Esophagus squamous epithelium (tissue), 5 donors: ENCODE measurements around the gene USB1. TPM values are rescaled to one million over a fixed set of nuclear protein-coding genes. Genes with fewer than 3 reads are reported as not detected.

ENCODE experiments used
- DNase-seq: peaks from one replicate; lab custom pipeline; 2025; lab: John Stamatoyannopoulos, UW
- H3K27ac ChIP-seq, 4 donors: fragments of 200-600 bp; sonication (generic); one replicate each; pipeline ENCODE4 v1.5.1; 2016 to 2019; ENCODE audit warnings: mild to moderate bottlenecking in 1 of 4
- H3K27me3 ChIP-seq, 4 donors: fragments of 200-600 bp; sonication (generic); 1 replicate in 3 of 4; 2 replicates in 1 of 4; pipeline versions ENCODE4 v1.5.1 to v1.6.0; 2017 to 2021; ENCODE audit warnings: antibody characterized with exemption in 1 of 4
- H3K36me3 ChIP-seq, 3 donors: fragments of 200-600 bp; sonication (generic); one replicate each; pipeline ENCODE4 v1.5.1; 2016 to 2019
- H3K4me1 ChIP-seq, 3 donors: fragments of 200-600 bp; sonication (generic); one replicate each; pipeline ENCODE4 v1.5.1; 2017 to 2019
- H3K4me3 ChIP-seq, 4 donors: fragments of 200-600 bp; sonication (generic); 1 replicate in 3 of 4; 2 replicates in 1 of 4; pipeline ENCODE4 v1.5.1; 2016 to 2019; ENCODE audit warnings: mild to moderate bottlenecking in 2 of 4, moderate library complexity in 1 of 4
- H3K9me3 ChIP-seq, 3 donors: fragments of 200-600 bp; sonication (generic); one replicate each; pipeline ENCODE4 v1.5.1; 2016 to 2019
- POLR2A ChIP-seq, 4 donors: fragments of 450-650 bp; IDR thresholded peaks; one replicate each; pipeline ENCODE4 v1.6.1; 2017; ENCODE audit warnings: antibody characterized with exemption in 4 of 4, mild to moderate bottlenecking in 4 of 4, moderate library complexity in 3 of 4
- WGBS, 2 donors: methylation state at CpG; one replicate each; pipeline ENCODE4 v1.1.5; 2018; 5-methylcytosine and 5-hydroxymethylcytosine counted together
- intact Hi-C: fragments of 100-400 bp; cut with DNase I; formaldehyde crosslinking; loops from one replicate; pipeline ENCODE4 v1.15.0; 2022
- total RNA-seq, 4 donors: library from RNA; depleted of rRNA; stranded (reverse); fragments of >200 nt; gene quantifications; one replicate each; pipeline ENCODE4 v1.1.0, GENCODE V29; 2016
- TF ChIP-seq, protein P1 (sequence below), 6 experiments: fragments of 450-650 bp in 4 of 6; fragments of 200-600 bp in 2 of 6; sonication (generic) in 2 of 6; IDR thresholded peaks; one replicate each; pipeline ENCODE4 v1.5.1; 2016 to 2019; ENCODE audit warnings: antibody characterized with exemption in 6 of 6, mild to moderate bottlenecking in 4 of 6, moderate library complexity in 4 of 6
- donor health status: DM: yes; HTN: yes; CAD: no.

The USB1 gene
- total RNA-seq, 4 donors from 2014 or later, result 11.2 to 23.9 (median 18.6) TPM

DNA sequence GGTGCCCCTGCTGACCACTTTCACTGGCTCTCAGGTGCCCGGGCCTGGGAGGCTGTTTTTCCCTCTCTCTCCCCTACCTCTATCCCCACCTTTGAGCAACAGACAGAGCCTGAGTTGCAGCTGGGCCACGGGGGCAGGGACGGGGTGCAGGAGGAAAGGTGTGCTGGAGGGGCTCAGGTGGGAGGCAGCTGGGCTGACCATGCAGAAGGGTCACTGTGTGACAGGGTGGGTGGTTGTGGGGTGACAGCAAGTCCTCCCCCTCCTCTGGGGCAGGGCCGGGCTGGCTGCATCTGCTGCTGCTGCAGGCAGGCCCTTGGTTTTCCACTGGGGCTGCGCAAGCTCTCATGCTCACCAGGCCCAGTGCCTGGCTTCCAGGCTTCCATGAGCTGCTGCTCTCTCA lies 7.3 kb upstream of the USB1 start:
- WGBS, 2 donors, result 100% methylated on average over 1 of the region's 5 CpGs; no CpG with 5 or more reads in 1 of the 2 donors
- no peak overlapping the region for H3K4me3 ChIP-seq

DNA sequence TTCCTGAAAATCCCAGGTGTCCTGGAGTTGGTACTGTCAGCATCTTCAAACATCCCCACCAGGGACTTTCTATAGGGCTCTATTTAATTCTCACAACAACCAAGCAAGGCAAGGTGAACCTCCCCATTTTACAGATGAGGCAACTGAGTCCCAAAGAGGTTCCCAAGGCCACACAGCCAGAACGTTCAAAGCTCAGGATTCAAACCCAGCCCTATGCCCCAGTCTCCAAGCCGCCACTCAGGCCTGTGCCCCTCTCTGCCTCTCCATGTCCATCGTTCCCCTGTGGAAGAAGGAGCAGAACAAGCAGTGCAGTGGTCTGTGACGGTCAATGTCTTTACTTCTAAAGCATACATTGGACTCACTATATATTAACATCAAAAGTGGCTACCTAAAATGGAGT lies 6.8 kb upstream of the USB1 start:
- Histone ChIP-seq H3K4me3 (no peak overlapping the region), H3K27ac (no peak overlapping the region), H3K27me3 (no peaks in the 10 kb centered on the region), H3K36me3 (peaks cover 13 to 42% (median 20%) of the 10 kb centered on the region in 3 donors), H3K9me3 (no peaks in the 10 kb centered on the region), H3K4me1 (peaks cover 10 to 55% (median 29%) of the 10 kb centered on the region in 3 donors)
- intact Hi-C loops, result no loop called here
- 90 to 95% methylated on average over 4 of the region's 4 CpGs for WGBS, 2 donors
- DNase-seq, result no peak
- TF ChIP-seq, protein P1, sequence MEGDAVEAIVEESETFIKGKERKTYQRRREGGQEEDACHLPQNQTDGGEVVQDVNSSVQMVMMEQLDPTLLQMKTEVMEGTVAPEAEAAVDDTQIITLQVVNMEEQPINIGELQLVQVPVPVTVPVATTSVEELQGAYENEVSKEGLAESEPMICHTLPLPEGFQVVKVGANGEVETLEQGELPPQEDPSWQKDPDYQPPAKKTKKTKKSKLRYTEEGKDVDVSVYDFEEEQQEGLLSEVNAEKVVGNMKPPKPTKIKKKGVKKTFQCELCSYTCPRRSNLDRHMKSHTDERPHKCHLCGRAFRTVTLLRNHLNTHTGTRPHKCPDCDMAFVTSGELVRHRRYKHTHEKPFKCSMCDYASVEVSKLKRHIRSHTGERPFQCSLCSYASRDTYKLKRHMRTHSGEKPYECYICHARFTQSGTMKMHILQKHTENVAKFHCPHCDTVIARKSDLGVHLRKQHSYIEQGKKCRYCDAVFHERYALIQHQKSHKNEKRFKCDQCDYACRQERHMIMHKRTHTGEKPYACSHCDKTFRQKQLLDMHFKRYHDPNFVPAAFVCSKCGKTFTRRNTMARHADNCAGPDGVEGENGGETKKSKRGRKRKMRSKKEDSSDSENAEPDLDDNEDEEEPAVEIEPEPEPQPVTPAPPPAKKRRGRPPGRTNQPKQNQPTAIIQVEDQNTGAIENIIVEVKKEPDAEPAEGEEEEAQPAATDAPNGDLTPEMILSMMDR (IDR thresholded peaks at IDR 0.05), result no peak
- no peak for TF ChIP-seq POLR2A (IDR thresholded peaks at IDR 0.05)

More for the DNA sequence above, 7.3 kb upstream of the USB1 start:
- TF ChIP-seq, protein P1 (IDR thresholded peaks at IDR 0.05), result no peak
- TF ChIP-seq POLR2A (IDR thresholded peaks at IDR 0.05), result no peak
- intact Hi-C loops, result no loop called here
- Histone ChIP-seq H3K27ac (no peak overlapping the region), H3K27me3 (no peaks in the 10 kb centered on the region), H3K9me3 (no peaks in the 10 kb centered on the region), H3K4me1 (peaks cover 10 to 55% (median 24%) of the 10 kb centered on the region in 3 donors), H3K36me3 (peaks cover 13 to 42% (median 20%) of the 10 kb centered on the region in 3 donors)
- no peak for DNase-seq

DNA sequence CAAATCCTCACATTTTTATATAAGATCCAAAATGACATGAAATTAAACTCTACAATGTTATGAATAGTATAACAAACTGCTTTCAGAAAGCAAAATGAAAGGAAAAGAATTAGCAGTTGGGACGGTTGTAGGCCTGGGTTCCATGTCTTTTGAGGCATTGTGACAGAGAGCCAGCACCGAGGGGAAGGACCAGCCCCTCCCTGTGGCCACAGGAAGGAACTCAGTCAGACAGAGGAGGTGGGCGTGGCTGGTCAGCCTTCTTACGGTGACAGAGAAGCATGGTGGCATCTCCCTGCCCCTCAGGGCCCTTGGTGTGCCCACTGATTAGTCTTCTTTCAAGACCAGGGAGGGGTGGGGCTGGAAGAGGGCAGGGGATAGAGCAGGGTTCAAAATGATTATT lies 6.4 kb upstream of the USB1 start:
- H3K4me1 ChIP-seq, result peaks cover 14 to 56% (median 29%) of the 10 kb centered on the region in 3 donors
- intact Hi-C loops, result no loop called here
- 17 to 30% methylated on average over 4 of the region's 4 CpGs for WGBS, 2 donors
- no peak overlapping the region for H3K4me3 ChIP-seq
- H3K27ac ChIP-seq, result no peak overlapping the region
- no peak for DNase-seq
- no peaks in the 10 kb centered on the region for H3K9me3 ChIP-seq
- TF ChIP-seq, protein P1 (IDR thresholded peaks at IDR 0.05), result peak in 4 of 6 experiments; percentile 23 to 48 (median 28)
- no peak for TF ChIP-seq POLR2A (IDR thresholded peaks at IDR 0.05)
- H3K36me3 ChIP-seq, result peaks cover 13 to 42% (median 20%) of the 10 kb centered on the region in 3 donors
- H3K27me3 ChIP-seq, result no peaks in the 10 kb centered on the region

DNA sequence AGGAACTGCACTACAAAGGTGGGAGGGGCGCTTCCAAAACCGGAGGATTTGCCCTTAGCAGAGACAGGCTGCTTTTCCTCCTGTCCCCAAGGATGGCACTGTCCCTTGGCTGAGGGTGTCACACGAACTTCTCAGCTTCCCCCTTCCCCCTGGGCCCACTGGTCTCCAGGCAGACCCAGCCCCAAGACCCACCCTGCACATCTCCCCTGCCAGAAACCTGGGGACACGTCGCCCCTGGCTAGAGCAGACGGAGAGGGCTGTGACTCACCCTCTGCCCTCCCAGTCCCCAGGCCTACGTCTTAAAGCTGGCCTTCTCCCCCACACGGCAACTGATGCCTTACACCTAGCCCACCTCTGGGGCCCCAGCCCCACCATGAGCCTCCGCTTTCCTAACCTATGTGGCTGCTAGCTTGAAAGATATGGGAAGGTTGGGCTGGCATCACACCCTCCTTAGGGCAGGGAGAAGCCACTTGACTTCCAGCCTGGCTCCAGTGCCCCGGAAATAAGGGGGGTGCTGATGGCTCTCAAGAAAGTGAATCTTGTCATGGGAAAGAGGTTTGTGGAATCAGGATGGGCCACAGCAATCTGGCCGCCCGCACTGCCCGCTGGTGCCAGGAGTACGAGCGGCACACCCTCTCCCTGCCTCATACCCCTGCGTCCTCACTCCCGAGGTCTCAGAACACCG lies 5.3 kb upstream of the USB1 start:
- Histone ChIP-seq H3K9me3 (no peaks in the 10 kb centered on the region), H3K4me3 (no peak overlapping the region), H3K36me3 (peaks cover 13 to 42% (median 20%) of the 10 kb centered on the region in 3 donors), H3K4me1 (peaks cover 17 to 63% (median 29%) of the 10 kb centered on the region in 3 donors), H3K27ac (no peak overlapping the region), H3K27me3 (no peaks in the 10 kb centered on the region)
- TF ChIP-seq POLR2A (IDR thresholded peaks at IDR 0.05), result no peak
- TF ChIP-seq, protein P1 (IDR thresholded peaks at IDR 0.05), result no peak
- no peak for DNase-seq
- 68 to 78% methylated on average over 7 to 10 of the region's 18 CpGs for WGBS, 2 donors
- intact Hi-C loops, result no loop called here

DNA sequence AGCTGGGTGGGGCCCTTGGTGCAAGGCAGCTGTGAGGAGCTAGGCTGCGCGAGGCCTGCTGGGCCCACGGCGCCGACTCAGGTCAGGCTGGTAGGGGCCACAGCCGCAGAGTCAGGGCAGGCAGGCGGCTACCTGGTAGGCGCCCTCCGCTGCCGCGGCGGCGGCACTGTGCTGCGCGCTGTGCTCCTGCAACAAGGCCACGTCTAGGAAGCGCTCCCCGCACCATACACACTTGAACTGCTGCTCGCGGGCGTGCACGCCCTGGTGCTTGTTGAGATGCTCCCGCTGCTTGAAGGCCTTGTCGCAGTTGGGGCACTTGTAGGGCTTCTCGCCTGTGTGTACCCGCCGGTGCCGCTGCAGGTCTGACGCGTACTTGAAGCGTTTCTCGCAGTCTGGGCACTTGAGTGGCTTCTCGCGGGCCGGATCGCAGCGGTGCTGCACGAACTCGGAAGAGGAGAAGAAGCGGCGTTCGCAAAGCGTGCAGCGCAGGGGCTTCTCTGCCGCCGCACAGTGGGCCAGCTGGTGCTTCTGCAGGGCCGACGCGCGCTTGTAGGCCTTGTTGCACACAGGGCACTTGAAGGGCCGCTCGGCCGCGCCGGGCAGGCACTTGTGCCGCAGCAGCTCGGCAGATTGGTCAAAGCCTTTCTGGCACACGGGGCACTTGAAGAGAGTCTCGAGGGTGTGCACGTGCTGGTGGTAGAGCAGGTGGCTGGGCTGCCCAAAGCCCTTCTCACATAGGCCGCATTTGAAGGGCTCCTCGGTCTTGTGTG lies 4.6 kb upstream of the USB1 start:
- TF ChIP-seq, protein P1 (IDR thresholded peaks at IDR 0.05), result no peak
- TF ChIP-seq POLR2A (IDR thresholded peaks at IDR 0.05), result no peak
- Histone ChIP-seq H3K4me3 (no peak overlapping the region), H3K9me3 (no peaks in the 10 kb centered on the region), H3K4me1 (peaks cover 17 to 70% (median 31%) of the 10 kb centered on the region in 3 donors), H3K27me3 (no peaks in the 10 kb centered on the region), H3K27ac (no peak overlapping the region), H3K36me3 (peaks cover 13 to 42% (median 20%) of the 10 kb centered on the region in 3 donors)
- intact Hi-C loops, result no loop called here
- no peak for DNase-seq
- WGBS, 2 donors, result 94 to 97% methylated on average over 6 to 44 of the region's 62 CpGs
